ENCODE results near the gene SGMS1. TPM values are rescaled to one million over a fixed set of nuclear protein-coding genes. Genes with fewer than 3 reads are reported as not detected.
"Not testable (repeated sequence)": the region's sequence is repeated elsewhere in the genome, so short reads cannot be mapped to it uniquely, and the experiment has no call there.

Gene SGMS1
- total RNA-seq, 2 donors from 2014 or later = 67.0 to 68.2 TPM

GRCh38 chr10:50575477-50576244 lies 48.1 kb downstream of the SGMS1 start:
- no peak overlapping the region for H3K4me3 ChIP-seq
- peaks cover 16% of the 10 kb centered on the region for H3K4me1 ChIP-seq (replicated peaks)
- no peak for DNase-seq (ENCODE audit: low spot score)
- H3K9me3 ChIP-seq = no peaks in the 10 kb centered on the region
- WGBS = 81% methylated on average over 5 of the region's 5 CpGs
- H3K36me3 ChIP-seq = no peaks in the 10 kb centered on the region
- TF ChIP-seq POLR2A (IDR thresholded peaks at IDR 0.05) (no peak), POLR2AphosphoS5 (IDR thresholded peaks at IDR 0.05) (no peak), CTCF (IDR thresholded peaks at IDR 0.05) (no peak)
- intact Hi-C loops (cut with DNase I) = no loop called here
- H3K27ac ChIP-seq = no peak overlapping the region
- H3K27me3 ChIP-seq (replicated peaks; ENCODE audit: insufficient read depth) = no peaks in the 10 kb centered on the region

GRCh38 chr10:50574931-50575330 lies 48.8 kb downstream of the SGMS1 start:
- H3K27ac ChIP-seq = no peak overlapping the region
- H3K4me3 ChIP-seq = no peak overlapping the region
- 97% methylated on average over 5 of the region's 5 CpGs for WGBS
- H3K9me3 ChIP-seq = no peaks in the 10 kb centered on the region
- intact Hi-C loops (cut with DNase I) = no loop called here
- no peak for DNase-seq (ENCODE audit: low spot score)
- H3K27me3 ChIP-seq (replicated peaks; ENCODE audit: insufficient read depth) = no peaks in the 10 kb centered on the region
- H3K4me1 ChIP-seq (replicated peaks) = peaks cover 16% of the 10 kb centered on the region
- no peak for TF ChIP-seq POLR2A (IDR thresholded peaks at IDR 0.05)
- H3K36me3 ChIP-seq = no peaks in the 10 kb centered on the region

- no peak for TF ChIP-seq CTCF (IDR thresholded peaks at IDR 0.05)
- TF ChIP-seq POLR2AphosphoS5 (IDR thresholded peaks at IDR 0.05) = no peak
- TF ChIP-seq POLR2A (IDR thresholded peaks at IDR 0.05) = no peak
- Histone ChIP-seq H3K4me1 (replicated peaks) (peaks cover 16% of the 10 kb centered on the region), H3K36me3 (no peaks in the 10 kb centered on the region), H3K27me3 (replicated peaks; ENCODE audit: insufficient read depth) (no peaks in the 10 kb centered on the region), H3K27ac (no peak overlapping the region), H3K9me3 (no peaks in the 10 kb centered on the region), H3K4me3 (no peak overlapping the region)
- intact Hi-C loops (cut with DNase I) = no loop called here
- no peak for DNase-seq (ENCODE audit: low spot score)
These were observed 49.5 kb downstream of the SGMS1 start for GRCh38 chr10:50574305-50574704.

- no peak for DNase-seq (ENCODE audit: low spot score)
- no peaks in the 10 kb centered on the region for H3K9me3 ChIP-seq
- H3K27ac ChIP-seq = peak overlapping the region in 1 of 2 donors; percentile 20
- no peaks in the 10 kb centered on the region for H3K27me3 ChIP-seq (replicated peaks; ENCODE audit: insufficient read depth)
- no peaks in the 10 kb centered on the region for H3K36me3 ChIP-seq
- TF ChIP-seq POLR2A (IDR thresholded peaks at IDR 0.05) (no peak), CTCF (IDR thresholded peaks at IDR 0.05) (no peak), POLR2AphosphoS5 (IDR thresholded peaks at IDR 0.05) (no peak)
- intact Hi-C loops (cut with DNase I) = no loop called here
- H3K4me1 ChIP-seq (replicated peaks) = peaks cover 9% of the 10 kb centered on the region
- no peak overlapping the region for H3K4me3 ChIP-seq
- 73% methylated on average over 2 of the region's 2 CpGs for WGBS
These were observed 51.7 kb downstream of the SGMS1 start for GRCh38 chr10:50572017-50572491.

GRCh38 chr10:50568750-50569149 lies 55.0 kb downstream of the SGMS1 start:
- H3K27me3 ChIP-seq (replicated peaks; ENCODE audit: insufficient read depth); H3K9me3 ChIP-seq; DNase-seq (ENCODE audit: low spot score); intact Hi-C loops (cut with DNase I); H3K4me3 ChIP-seq; H3K27ac ChIP-seq; H3K4me1 ChIP-seq (replicated peaks); H3K36me3 ChIP-seq: not testable (repeated sequence)
- 96% methylated on average over 4 of the region's 4 CpGs for whole genome bisulfite sequencing

- Histone ChIP-seq H3K4me3 (no peak overlapping the region), H3K27ac (no peak overlapping the region), H3K27me3 (replicated peaks; ENCODE audit: insufficient read depth) (no peaks in the 10 kb centered on the region), H3K9me3 (no peaks in the 10 kb centered on the region), H3K36me3 (no peaks in the 10 kb centered on the region), H3K4me1 (replicated peaks) (peaks cover 4% of the 10 kb centered on the region)
- TF ChIP-seq POLR2AphosphoS5 (IDR thresholded peaks at IDR 0.05) = no peak
- no peak for TF ChIP-seq POLR2A (IDR thresholded peaks at IDR 0.05)
- no peak for TF ChIP-seq CTCF (IDR thresholded peaks at IDR 0.05)
- DNase-seq (ENCODE audit: low spot score) = no peak
- intact Hi-C loops (cut with DNase I) = no loop called here
- 49% methylated on average over 3 of the region's 3 CpGs for WGBS
These were observed 56.4 kb downstream of the SGMS1 start for GRCh38 chr10:50567384-50567783.

Measured in prostate gland (tissue), 2 donors.